Ovary (tissue), 3 donors: ENCODE measurements around the gene MCCC1.

Experiments
- POLR2A ChIP-seq: fragments of 450-650 bp; IDR thresholded peaks from one replicate; pipeline ENCODE4 v1.6.1; 2017; ENCODE audit warnings: antibody characterized with exemption, mild to moderate bottlenecking, moderate library complexity
- TF ChIP-seq, protein P1 (sequence below), 3 donors: fragments of 450-650 bp in 2 of 3; fragments of 200-600 bp in 1 of 3; IDR thresholded peaks; one replicate each; pipeline versions ENCODE4 v1.5.1 to v1.8.0; 2016 to 2022; ENCODE audit warnings: antibody characterized with exemption in 3 of 3, mild to moderate bottlenecking in 1 of 3
- donor health status: DM: no; HTN: no; CAD: no.

DNA sequence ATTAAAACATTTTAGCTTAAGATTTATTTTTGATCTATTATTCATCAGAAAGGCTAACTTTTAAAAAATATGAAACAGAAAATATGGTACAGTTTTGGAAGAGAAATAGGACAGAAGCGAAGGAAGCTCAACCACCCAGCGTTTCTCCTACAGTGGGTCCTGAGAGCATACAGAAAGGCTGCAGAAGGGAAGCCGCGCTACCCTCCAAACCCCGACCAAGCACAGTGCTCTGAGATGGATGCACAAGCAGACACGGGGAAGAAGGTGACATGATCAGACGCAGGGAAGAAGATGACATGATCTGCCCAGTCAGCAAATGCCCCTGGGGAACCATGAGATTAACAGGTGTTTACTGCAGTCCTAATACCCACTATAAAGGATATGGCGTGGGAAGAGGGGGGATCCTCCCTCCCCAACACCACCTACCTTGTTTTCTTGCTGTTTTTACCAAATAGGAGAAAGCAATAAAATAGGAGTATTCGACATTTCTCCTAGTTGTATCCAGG lies 133.4 kb downstream of the MCCC1 start:
- TF ChIP-seq, protein P1, sequence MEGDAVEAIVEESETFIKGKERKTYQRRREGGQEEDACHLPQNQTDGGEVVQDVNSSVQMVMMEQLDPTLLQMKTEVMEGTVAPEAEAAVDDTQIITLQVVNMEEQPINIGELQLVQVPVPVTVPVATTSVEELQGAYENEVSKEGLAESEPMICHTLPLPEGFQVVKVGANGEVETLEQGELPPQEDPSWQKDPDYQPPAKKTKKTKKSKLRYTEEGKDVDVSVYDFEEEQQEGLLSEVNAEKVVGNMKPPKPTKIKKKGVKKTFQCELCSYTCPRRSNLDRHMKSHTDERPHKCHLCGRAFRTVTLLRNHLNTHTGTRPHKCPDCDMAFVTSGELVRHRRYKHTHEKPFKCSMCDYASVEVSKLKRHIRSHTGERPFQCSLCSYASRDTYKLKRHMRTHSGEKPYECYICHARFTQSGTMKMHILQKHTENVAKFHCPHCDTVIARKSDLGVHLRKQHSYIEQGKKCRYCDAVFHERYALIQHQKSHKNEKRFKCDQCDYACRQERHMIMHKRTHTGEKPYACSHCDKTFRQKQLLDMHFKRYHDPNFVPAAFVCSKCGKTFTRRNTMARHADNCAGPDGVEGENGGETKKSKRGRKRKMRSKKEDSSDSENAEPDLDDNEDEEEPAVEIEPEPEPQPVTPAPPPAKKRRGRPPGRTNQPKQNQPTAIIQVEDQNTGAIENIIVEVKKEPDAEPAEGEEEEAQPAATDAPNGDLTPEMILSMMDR (IDR thresholded peaks at IDR 0.05): no peak
- no peak for TF ChIP-seq POLR2A
